Erythroblast (primary cell): ENCODE measurements around the gene GRIP1.

Source experiments
- GATA1 ChIP-seq: IDR thresholded peaks from 2 replicates; pipeline ENCODE4 v1.6.1; 2011; ENCODE audit warnings: low read depth, mild to moderate bottlenecking, control low read depth, low read length, moderate library complexity
- POLR2A ChIP-seq: IDR thresholded peaks from 2 replicates; pipeline ENCODE4 v1.6.1; 2011; ENCODE audit warnings: mild to moderate bottlenecking, low read length

DNA sequence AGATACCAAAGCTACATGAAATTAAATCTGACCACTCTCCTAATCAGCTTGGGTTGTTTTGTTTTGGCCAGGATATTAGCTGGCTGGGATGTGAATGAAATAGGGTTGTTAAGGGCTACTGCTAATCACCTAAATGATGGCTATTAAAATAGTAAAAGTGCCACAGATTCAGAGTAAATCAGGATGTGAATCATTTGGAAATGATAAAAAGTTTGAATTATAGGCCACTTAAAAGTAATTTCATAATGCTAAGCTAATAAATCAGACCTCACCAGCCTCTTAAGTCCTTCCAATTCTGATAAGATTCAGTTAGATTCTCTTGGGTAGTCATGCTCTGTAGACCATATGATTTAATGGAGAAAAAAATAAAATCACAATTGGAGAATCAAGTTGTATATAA, 364.6 kb downstream of the GRIP1 start:
- TF ChIP-seq POLR2A (no peak), GATA1 (no peak)
